Stimulated activated CD8-positive, alpha-beta memory T cell treated with anti-CD3 and anti-CD28 coated beads, Interleukin-7, amount 100 ng/mL, for 4 hours (primary cell): ENCODE data around the gene TSACC.

Experiments
- DNase-seq, 2 donors: peaks; one replicate each; pipeline ENCODE4 v3.0.0-alpha.2; 2020; ENCODE audit warnings: low read depth in 2 of 2

Gene TSACC

GRCh38 chr1:156373546-156373945 is 35.2 kb downstream of the TSACC start:
- no peak for DNase-seq

DNA sequence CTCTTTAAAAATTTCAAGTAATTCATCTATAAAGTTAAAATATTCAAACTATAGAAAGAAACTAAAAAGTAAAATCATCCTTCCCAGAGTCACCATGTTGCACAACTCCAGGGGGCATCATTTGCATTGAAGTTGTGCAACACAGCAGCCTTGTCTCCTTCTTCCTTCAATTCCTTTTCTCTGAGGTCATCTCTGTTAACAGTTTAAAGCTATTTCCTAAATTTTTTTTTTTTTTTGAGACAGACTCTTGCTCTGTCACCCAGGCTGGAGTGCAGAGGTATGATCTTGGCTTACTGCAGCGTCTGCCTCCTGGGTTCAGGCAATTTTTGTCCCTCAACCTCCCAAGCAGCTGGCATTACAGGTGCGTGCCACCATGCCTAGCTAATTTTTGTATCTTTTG is 37.8 kb downstream of the TSACC start:
- no peak for DNase-seq

DNA sequence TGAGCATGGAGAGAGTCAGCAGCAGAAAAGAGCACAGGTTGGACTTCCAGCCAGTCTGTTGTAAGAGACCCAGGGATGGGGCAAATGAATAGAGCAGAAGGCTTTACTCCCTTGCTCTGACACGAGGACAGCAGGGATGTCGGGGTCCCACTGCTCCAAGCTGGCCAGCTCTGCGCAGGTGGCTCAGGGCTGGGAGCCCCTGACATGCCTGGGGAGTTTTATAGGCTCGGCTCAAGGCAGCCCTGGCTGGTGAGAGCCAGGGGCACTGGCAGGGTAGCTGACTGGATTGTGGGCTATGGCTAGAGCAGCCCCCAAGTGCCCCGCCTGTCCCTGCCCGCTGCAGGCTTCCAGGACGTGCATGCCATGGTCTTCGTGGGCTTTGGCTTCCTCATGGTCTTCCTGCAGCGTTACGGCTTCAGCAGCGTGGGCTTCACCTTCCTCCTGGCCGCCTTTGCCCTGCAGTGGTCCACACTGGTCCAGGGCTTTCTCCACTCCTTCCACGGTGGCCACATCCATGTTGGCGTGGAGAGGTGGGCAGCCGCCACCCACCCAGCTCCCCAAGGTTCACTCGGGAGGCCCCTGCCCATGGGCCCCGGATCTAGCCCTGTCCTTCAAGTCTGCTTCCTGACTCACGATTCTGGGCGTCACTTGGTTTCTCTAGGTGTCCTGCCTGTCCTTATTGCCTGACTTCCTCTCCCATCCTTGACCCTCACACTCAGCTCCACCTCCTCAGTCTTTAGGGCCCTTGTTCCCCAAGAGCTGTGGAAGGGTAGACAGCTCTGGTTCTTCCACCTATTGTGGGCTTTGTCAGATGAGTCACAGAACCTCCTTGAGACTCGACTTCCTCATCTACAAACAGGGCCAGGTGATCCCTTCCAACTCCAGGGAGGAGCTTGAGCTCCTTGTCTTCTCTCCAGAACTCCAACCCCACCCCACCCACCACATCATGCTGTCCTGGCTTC is 38.9 kb downstream of the TSACC start:
- DNase-seq: no peak

- DNase-seq: no peak
Observed at GRCh38 chr1:156378557-156378956, 40.2 kb downstream of the TSACC start.

GRCh38 chr1:156379420-156380165 is 41.3 kb downstream of the TSACC start:
- DNase-seq: no peak

DNA sequence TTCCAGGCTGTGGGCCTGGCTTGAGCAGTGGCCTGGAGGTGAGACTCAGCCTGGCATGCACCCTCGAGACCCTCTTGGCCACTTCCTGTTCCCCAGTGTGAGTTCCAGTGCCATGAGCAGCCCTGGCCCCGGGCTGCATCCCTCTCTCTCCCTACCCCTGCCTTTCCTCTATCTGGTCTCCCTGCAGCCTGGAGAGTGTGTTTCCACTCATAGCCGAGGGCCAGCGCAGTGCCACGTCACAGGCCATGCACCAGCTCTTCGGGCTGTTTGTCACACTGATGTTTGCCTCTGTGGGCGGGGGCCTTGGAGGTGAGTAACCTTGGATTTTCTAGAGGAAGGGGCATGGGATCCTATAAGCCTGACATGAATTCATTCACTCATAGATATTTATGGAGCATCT is 44.2 kb downstream of the TSACC start:
- DNase-seq: no peak

DNA sequence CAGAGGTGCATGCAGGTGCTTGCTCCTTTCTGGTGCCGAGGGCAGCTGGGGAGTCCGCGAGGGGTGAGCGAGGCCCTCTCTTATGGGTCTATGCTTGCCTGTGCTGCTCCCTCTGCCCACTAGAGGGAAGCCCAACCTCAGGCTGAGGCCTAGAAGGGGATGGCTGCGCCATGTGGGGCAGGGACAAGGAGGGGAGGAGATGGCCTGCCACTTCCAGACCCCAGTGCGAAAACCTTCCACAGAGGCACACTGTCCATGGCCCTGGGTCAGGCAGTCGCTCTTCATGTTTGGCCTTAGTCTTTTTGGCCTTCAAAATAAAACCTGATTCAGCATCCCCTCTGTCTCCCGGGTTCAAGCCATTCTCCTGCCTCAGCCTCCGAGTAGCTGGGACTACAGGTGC is 44.7 kb downstream of the TSACC start:
- peak; percentile 33 to 43 for DNase-seq

DNA sequence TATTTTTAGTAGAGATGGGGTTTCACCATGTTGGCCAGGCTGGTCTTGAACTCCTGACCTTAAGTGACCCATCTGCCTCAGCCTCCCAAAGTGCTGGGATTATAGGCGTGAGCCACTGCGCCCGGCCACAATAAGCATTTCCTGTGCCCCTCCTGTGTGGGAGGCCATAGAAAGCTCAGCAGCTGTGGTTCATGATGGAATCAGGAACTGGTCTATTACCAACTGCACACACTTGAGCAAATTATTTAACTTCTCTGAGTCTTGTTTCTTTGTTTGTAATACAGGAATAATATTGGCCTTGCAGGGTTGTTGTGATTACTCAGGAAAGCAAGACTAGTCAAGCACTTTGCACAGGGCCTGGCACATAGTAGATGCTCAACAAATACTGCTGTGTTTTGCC is 45.7 kb downstream of the TSACC start:
- DNase-seq: no peak

DNA sequence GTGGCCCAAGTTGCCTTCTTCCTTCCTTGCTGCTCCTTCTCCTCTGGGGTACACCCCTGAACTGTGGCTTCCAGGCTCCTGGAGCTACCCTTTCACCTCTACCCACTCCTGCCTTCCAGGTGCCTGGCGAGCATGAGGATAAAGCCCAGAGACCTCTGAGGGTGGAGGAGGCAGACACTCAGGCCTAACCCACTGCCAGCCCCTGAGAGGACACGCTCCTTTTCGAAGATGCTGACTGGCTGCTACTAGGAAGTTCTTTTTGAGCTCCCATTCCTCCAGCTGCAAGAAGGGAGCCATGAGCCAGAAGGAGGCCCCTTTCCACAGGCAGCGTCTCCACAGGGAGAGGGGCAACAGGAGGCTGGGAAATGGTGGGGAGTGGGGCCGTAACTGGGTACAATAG is 46.3 kb downstream of the TSACC start:
- DNase-seq: no peak

- DNase-seq: peak; percentile 45 to 67
Observed at GRCh38 chr1:156385534-156386031, 47.3 kb downstream of the TSACC start.

- DNase-seq: no peak
Observed at GRCh38 chr1:156386134-156386901, 48.0 kb downstream of the TSACC start.

DNA sequence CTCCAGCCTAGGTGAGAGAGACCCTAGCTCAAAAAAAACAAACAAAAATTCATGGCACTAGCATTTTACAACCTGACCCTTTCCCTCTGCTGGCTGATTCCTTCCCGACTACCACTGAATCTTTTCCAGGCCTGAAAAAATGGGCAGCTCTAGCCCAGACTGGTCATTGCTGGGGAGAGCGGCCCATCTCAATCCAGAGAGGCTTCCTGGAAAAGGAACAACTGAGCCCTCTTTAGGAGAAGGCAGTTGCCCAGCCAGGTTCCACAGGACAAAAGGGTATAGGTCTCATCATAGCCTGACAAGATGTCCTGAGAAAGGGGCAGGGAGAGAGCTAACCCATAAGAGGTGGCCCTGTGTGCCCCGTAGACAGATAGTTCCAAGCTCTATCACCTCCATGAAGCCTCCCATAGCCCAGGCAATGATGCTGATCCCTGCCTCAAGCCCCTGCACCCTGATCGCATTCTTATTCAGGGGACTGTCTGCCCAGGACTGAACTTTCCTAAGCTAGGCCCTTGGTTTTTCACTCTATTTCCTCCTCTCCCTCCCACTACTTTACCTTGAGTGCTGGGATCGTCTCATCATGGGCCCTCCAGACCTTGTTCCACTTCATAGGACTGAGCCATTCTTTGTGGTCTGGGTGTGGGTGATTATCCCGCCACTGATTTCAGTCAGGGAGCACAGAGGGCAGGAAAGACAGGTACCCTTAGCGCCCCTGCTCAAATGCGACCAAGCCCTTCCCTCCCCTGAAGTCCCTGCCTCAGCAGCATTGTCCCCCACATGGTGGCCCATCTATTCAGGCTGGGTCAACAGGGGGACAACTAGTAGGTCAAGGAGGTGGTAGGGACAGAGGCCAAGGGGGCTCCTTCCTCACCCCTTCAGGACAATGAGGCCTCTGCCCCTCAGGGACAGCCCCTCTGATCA is 48.9 kb downstream of the TSACC start:
- DNase-seq: no peak

DNA sequence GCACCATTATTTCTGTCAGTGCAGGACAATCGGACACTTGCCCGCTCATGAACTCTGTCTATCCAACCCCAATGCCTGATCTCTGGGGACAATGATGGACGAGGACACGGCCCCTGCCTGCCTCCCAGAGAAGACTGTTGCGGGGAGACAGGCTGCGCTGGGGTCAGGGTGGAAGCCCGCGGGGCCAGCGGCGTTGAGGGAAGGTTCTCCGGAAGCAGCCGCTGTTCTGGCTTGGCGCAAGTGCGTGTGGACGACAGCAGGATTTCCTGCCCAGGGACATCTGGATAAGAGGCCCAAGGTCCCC is 49.5 kb downstream of the TSACC start:
- DNase-seq: no peak

GRCh38 chr1:156388174-156389137 is 50.1 kb downstream of the TSACC start:
- no peak for DNase-seq

DNA sequence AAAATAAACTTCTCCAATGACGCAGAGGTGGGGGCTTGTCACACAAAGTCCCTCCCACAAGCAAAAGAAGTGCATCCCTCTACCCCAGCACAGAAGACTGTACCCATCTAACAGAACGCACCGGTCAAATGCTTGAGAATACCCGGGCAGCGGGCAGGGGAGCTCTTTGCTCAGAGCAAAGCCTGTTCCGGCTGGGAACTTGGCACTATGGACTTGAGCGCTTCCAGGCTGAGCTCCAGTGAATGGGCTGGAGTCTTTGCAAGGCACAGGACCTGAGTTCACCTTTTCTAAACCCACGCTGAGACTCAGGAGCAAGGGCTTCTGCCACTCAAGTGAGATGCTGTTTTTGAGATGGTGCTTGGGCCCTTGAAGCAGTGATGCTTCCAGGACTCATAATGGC is 51.0 kb downstream of the TSACC start:
- no peak for DNase-seq

GRCh38 chr1:156390469-156391365 is 52.4 kb downstream of the TSACC start:
- no peak for DNase-seq

DNA sequence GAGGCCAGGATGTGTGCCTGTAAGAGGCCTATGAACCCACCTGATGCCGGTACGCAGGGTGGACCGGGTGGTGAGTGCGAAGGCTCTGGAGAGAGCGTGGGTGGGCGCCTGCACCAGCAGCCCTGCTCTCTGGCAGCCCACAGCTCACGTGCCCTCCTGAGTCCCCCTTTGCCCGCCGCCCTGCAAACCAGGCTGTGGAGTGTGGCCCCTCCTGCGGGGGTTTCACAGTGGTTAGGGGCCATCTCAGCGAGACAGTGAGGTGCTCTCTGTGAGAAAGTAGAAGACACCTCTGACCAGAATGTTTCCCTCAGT is 53.0 kb downstream of the TSACC start:
- no peak for DNase-seq

DNA sequence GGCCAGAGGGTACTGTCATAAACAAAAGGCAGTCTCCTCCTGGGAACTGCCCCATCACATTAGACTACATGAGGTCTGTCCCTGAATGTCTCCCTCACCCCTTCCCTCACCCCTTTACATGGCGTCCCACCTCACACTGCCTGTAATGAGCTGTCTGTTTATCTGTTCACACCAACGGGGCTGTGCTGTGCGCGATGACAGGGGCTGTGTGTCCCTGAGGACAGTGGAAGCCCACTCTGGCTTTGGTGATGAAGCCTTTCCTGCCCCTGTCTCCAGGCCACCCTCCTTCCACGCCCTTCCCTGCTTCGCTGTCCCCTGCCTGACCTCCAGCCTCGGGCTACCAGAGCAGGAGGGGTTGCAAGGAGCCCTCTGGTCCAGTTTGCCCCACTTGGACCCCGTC is 53.4 kb downstream of the TSACC start:
- no peak for DNase-seq

DNA sequence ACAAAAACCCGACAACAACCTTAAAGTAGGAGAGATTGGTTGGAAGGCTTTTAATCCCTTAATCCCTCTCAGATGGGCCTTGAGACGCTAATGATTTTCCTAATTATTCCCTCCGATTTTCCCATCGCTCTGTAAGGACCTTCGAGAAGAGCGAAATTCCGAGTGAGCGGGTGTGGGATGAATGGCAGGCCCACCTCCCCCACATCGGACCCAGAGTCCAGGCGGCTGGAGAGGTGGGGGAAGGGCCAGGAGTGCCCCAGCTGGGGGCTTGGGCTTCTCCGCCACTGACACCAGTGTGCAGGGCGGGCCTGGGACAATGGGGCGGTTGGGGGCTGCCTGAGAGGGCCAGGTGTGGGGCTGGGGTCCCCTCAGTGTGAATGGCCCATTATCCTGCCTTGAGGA is 54.1 kb downstream of the TSACC start:
- DNase-seq: no peak
